Measurements from ENCODE around the gene KIF1A. TPM values are rescaled to one million over a fixed set of nuclear protein-coding genes. Genes with fewer than 3 reads are reported as not detected.
A peak's percentile ranks its signal among the peaks of the same experiment; 100 is the strongest.
"Not testable (repeated sequence)": the region's sequence is repeated elsewhere in the genome, so short reads cannot be mapped to it uniquely, and the experiment has no call there.

Gene KIF1A
- total and polyA plus RNA-seq, 8 donors = 32.4 to 76.0 (median 62.1) TPM

GRCh38 chr2:240687045-240687740, 132.8 kb downstream of the KIF1A start:
- peak; percentile 25 to 60 (median 36) for DNase-seq
- Histone ChIP-seq H3K27me3 (no peaks in the 10 kb centered on the region), H3K36me3 (no peaks in the 10 kb centered on the region), H3K4me1 (peaks cover 0 to 5% (median 0%) of the 10 kb centered on the region in 3 donors), H3K9me3 (no peaks in the 10 kb centered on the region), H3K27ac (peak overlapping the region; percentile 0 to 89 (median 62)), H3K4me3 (peak overlapping the region; percentile 16 to 45 (median 32))
- no peak for TF ChIP-seq CTCF (IDR thresholded peaks at IDR 0.05)
- ATAC-seq = no peak
- 36 to 40% methylated on average over 18 to 20 of the region's 20 CpGs for WGBS, 2 donors
- FAIRE-seq = no peak
- intact Hi-C loops (cut with DNase I) = no loop called here

- WGBS, 2 donors = 19% methylated on average over 6 of the region's 6 CpGs
- H3K4me3 ChIP-seq = peak overlapping the region; percentile 16 to 45 (median 32)
- no peaks in the 10 kb centered on the region for H3K36me3 ChIP-seq
- no peak for DNase-seq
- H3K4me1 ChIP-seq = peaks cover 0 to 2% (median 0%) of the 10 kb centered on the region in 3 donors
- H3K27me3 ChIP-seq = no peaks in the 10 kb centered on the region
- H3K9me3 ChIP-seq = no peaks in the 10 kb centered on the region
- ATAC-seq = no peak
- no peak for FAIRE-seq
- intact Hi-C loops (cut with DNase I) = no loop called here
- H3K27ac ChIP-seq = peak overlapping the region; percentile 0 to 89 (median 56)
- no peak for TF ChIP-seq CTCF (IDR thresholded peaks at IDR 0.05)
Observed at GRCh38 chr2:240686460-240686859, 133.6 kb downstream of the KIF1A start.

- Histone ChIP-seq H3K27me3 (no peaks in the 10 kb centered on the region), H3K36me3 (no peaks in the 10 kb centered on the region), H3K4me1 (peaks cover 0 to 2% (median 0%) of the 10 kb centered on the region in 3 donors), H3K4me3 (peak overlapping the region; percentile 16 to 45 (median 32)), H3K27ac (peak overlapping the region; percentile 38 to 89 (median 64)), H3K9me3 (no peaks in the 10 kb centered on the region)
- peak; percentile 65 to 87 (median 78) for DNase-seq
- intact Hi-C loops (cut with DNase I) = no loop called here
- peak; percentile 3 to 34 (median 28) for ATAC-seq
- FAIRE-seq = no peak
- peak in 1 of 4 donors; percentile 7 for TF ChIP-seq CTCF (IDR thresholded peaks at IDR 0.05)
- 22 to 23% methylated on average over 10 of the region's 10 CpGs for WGBS, 2 donors
Observed at GRCh38 chr2:240685771-240686371, 134.1 kb downstream of the KIF1A start.

- FAIRE-seq; H3K36me3 ChIP-seq; ATAC-seq; H3K27me3 ChIP-seq; H3K4me1 ChIP-seq; H3K4me3 ChIP-seq; H3K9me3 ChIP-seq; intact Hi-C loops (cut with DNase I): not testable (repeated sequence)
- DNase-seq = peak in 5 of 6 donors; percentile 25 to 81 (median 28)
- peak overlapping the region in 3 of 4 donors; percentile 22 to 77 (median 63) for H3K27ac ChIP-seq
- WGBS, 2 donors = 48 to 54% methylated on average over 13 to 15 of the region's 15 CpGs
Observed at GRCh38 chr2:240683980-240684728, 135.9 kb downstream of the KIF1A start.

- H3K4me1 ChIP-seq; H3K36me3 ChIP-seq; H3K27me3 ChIP-seq; H3K9me3 ChIP-seq; intact Hi-C loops (cut with DNase I); H3K4me3 ChIP-seq: not testable (repeated sequence)
- WGBS, 2 donors = 12 to 37% methylated on average over 2 to 4 of the region's 15 CpGs
- DNase-seq (peak; percentile 33 to 84 (median 58)), ATAC-seq (peak; percentile 29 to 58 (median 42)), FAIRE-seq (peak; percentile 13)
- H3K27ac ChIP-seq = peak overlapping the region in 2 of 4 donors; percentile 63 to 77
Observed at GRCh38 chr2:240683329-240683979, 136.6 kb downstream of the KIF1A start.

GRCh38 chr2:240682431-240683224, 137.4 kb downstream of the KIF1A start, which contains the start of gene AQP12B:
TSS of gene AQP12B (minus strand) at chr2:240682885. CDS start at chr2:240682837, 48 bp downstream.
- FAIRE-seq; H3K4me1 ChIP-seq; H3K9me3 ChIP-seq; intact Hi-C loops (cut with DNase I); H3K36me3 ChIP-seq; H3K27me3 ChIP-seq: not testable (repeated sequence)
- 35 to 36% methylated on average over 22 to 35 of the region's 37 CpGs for WGBS, 2 donors
- Histone ChIP-seq H3K4me3 (peak within 1 kb of the TSS in 3 of 4 donors; percentile 19 to 45 (median 26)), H3K27ac (peak within 1 kb of the TSS; percentile 39 to 80 (median 62))
- ATAC-seq = peak; percentile 81 to 87 (median 84)
- DNase-seq = peak; percentile 74 to 97 (median 87)

GRCh38 chr2:240680185-240680584, 139.8 kb downstream of the KIF1A start:
- DNase-seq; intact Hi-C loops (cut with DNase I); H3K9me3 ChIP-seq; H3K4me1 ChIP-seq; H3K27ac ChIP-seq; H3K4me3 ChIP-seq; H3K27me3 ChIP-seq; ATAC-seq; FAIRE-seq; H3K36me3 ChIP-seq: not testable (repeated sequence)
- WGBS, 2 donors = 20 to 29% methylated on average over 2 of the region's 11 CpGs

- H3K4me3 ChIP-seq; H3K36me3 ChIP-seq; H3K27ac ChIP-seq; DNase-seq; H3K9me3 ChIP-seq; ATAC-seq; intact Hi-C loops (cut with DNase I); FAIRE-seq; H3K4me1 ChIP-seq; H3K27me3 ChIP-seq: not testable (repeated sequence)
- no CpG with 5 or more reads among the region's 19 CpGs for WGBS, 2 donors
Observed at GRCh38 chr2:240678909-240679308, 141.1 kb downstream of the KIF1A start.
